GM12892 (cell line): ENCODE measurements around the gene TMEM114.

Source experiments
- POLR2A ChIP-seq: IDR thresholded peaks from 2 replicates; pipeline ENCODE4 v1.6.1; 2011; ENCODE audit warnings: low read depth, low read length, control low read depth
- POLR2AphosphoS5 ChIP-seq: IDR thresholded peaks from 2 replicates; pipeline ENCODE4 v1.6.1; 2011; ENCODE audit warnings: low read depth, low read length, control low read depth
- TAF1 ChIP-seq: IDR thresholded peaks from 2 replicates; pipeline ENCODE4 v1.6.1; 2011; ENCODE audit warnings: low read depth, mild to moderate bottlenecking, control low read depth, low read length, borderline replicate concordance

- TF ChIP-seq POLR2A (no peak), POLR2AphosphoS5 (no peak), TAF1 (no peak)
Measured at GRCh38 chr16:8611886-8612600, 21.7 kb upstream of the TMEM114 start.
